Endodermal cell (in vitro differentiated cells): ENCODE results near the gene PIRT. TPM values are rescaled to one million over a fixed set of nuclear protein-coding genes. Genes with fewer than 3 reads are reported as not detected.
A peak's percentile ranks its signal among the peaks of the same experiment; 100 is the strongest.

Experiments
- DNase-seq: peaks from one replicate; pipeline ENCODE4 v3.0.0-alpha.2; 2017
- H3K27ac ChIP-seq: 2 replicates; pipeline ENCODE4 v1.5.1; 2013; ENCODE audit warnings: mild to moderate bottlenecking, low read depth, low read length, moderate library complexity
- H3K27me3 ChIP-seq: 2 replicates; pipeline ENCODE4 v1.6.1; 2013; ENCODE audit warnings: mild to moderate bottlenecking, low read length, moderate library complexity; ENCODE audit not compliant: insufficient read depth, control insufficient read depth, poor library complexity, severe bottlenecking
- H3K36me3 ChIP-seq: 2 replicates; pipeline ENCODE4 v1.7.0; 2013; ENCODE audit warnings: mild to moderate bottlenecking, low read length, moderate library complexity; ENCODE audit not compliant: control insufficient read depth, insufficient read depth
- H3K4me1 ChIP-seq: one replicate; pipeline ENCODE4 v1.7.0; 2013; ENCODE audit warnings: low read length; ENCODE audit not compliant: control insufficient read depth, insufficient read depth
- H3K4me3 ChIP-seq: 2 replicates; pipeline ENCODE4 v1.5.1; 2013; ENCODE audit warnings: mild to moderate bottlenecking, low read length, moderate library complexity
- H3K9ac ChIP-seq: 2 replicates; pipeline ENCODE4 v1.6.1; 2013; ENCODE audit warnings: mild to moderate bottlenecking, low read length, moderate library complexity; ENCODE audit not compliant: poor library complexity, severe bottlenecking; ENCODE audit errors: extremely low read depth
- H3K9me3 ChIP-seq: 2 replicates; pipeline ENCODE4 v1.6.1; 2013; ENCODE audit warnings: mild to moderate bottlenecking, low read length, moderate library complexity; ENCODE audit not compliant: control insufficient read depth
- H3K27ac Mint-ChIP-seq: 2 replicates; pipeline ENCODE4 v1.8.0; 2020; ENCODE audit warnings: mixed read lengths
- H3K27me3 Mint-ChIP-seq: 2 replicates; pipeline ENCODE4 v1.8.0; 2021; ENCODE audit warnings: mild to moderate bottlenecking, mixed read lengths; ENCODE audit not compliant: insufficient read depth
- H3K36me3 Mint-ChIP-seq: 2 replicates; pipeline ENCODE4 v1.8.0; 2020; ENCODE audit warnings: low read depth, mixed read lengths
- H3K4me1 Mint-ChIP-seq: 2 replicates; pipeline ENCODE4 v1.8.0; 2020; ENCODE audit warnings: mixed read lengths
- H3K4me3 Mint-ChIP-seq: 2 replicates; pipeline ENCODE4 v1.8.0; 2020; ENCODE audit warnings: mild to moderate bottlenecking, moderate library complexity, mixed read lengths
- H3K9me3 Mint-ChIP-seq: 2 replicates; pipeline ENCODE4 v1.8.0; 2020; ENCODE audit warnings: mild to moderate bottlenecking, mixed read lengths
- CTCF ChIP-seq: fragments of 200-600 bp; sonication (generic); conservative IDR thresholded peaks from 2 replicates; pipeline ENCODE4 v1.5.0; 2021; ENCODE audit warnings: antibody characterized with exemption, mild to moderate bottlenecking
- WGBS, 2 experiments: methylation state at CpG; one replicate each; pipeline versions ENCODE4 v1.1.5 to v1.1.7; 2013; ENCODE audit warnings: missing lambda C conversion rate in 2 of 2, mixed read lengths in 1 of 2; ENCODE audit not compliant: insufficient coverage in 1 of 2, insufficient read length in 1 of 2; 5-methylcytosine and 5-hydroxymethylcytosine counted together
- total RNA-seq, 2 donors: library from RNA; stranded (reverse); fragmentation: NEBNext Ultra II Directional in 1 of 2; extraction: Animal tissue kit (Norgen Biotek cat#: 25700) in 1 of 2; gene quantifications; 2 replicates in 1 of 2; 3 replicates in 1 of 2; pipeline ENCODE4 v1.2.1, GENCODE V29; 2021

The PIRT gene
- total RNA-seq, 2 donors from 2014 or later: not detected

GRCh38 chr17:10777131-10777807 is 60.6 kb downstream of the PIRT start:
- Histone ChIP-seq H3K4me1 (no peaks in the 10 kb centered on the region), H3K9me3 (peaks cover 18% of the 10 kb centered on the region), H3K27ac (no peak overlapping the region), H3K9ac (no peak overlapping the region), H3K36me3 (no peaks in the 10 kb centered on the region), H3K27me3 (no peaks in the 10 kb centered on the region), H3K4me3 (no peak overlapping the region)
- TF ChIP-seq CTCF: no peak
- DNase-seq: peak; percentile 29
- H3K4me1 Mint-ChIP-seq: peaks cover 9% of the 10 kb centered on the region
- H3K4me3 Mint-ChIP-seq: no peak overlapping the region
- peaks cover 4% of the 10 kb centered on the region for H3K36me3 Mint-ChIP-seq
- peaks cover 4% of the 10 kb centered on the region for H3K27me3 Mint-ChIP-seq
- 96 to 98% methylated on average over 7 to 11 of the region's 11 CpGs for WGBS, 2 experiments
- H3K9me3 Mint-ChIP-seq: peaks cover 14% of the 10 kb centered on the region
- H3K27ac Mint-ChIP-seq: no peak overlapping the region

- WGBS, 2 experiments: 90 to 100% methylated on average over 1 of the region's 2 CpGs
- H3K27ac Mint-ChIP-seq: no peak overlapping the region
- no peak overlapping the region for H3K9ac ChIP-seq
- peaks cover 9% of the 10 kb centered on the region for H3K4me1 Mint-ChIP-seq
- peak; percentile 7 for DNase-seq
- no peaks in the 10 kb centered on the region for H3K36me3 ChIP-seq
- peaks cover 4% of the 10 kb centered on the region for H3K36me3 Mint-ChIP-seq
- no peaks in the 10 kb centered on the region for H3K27me3 ChIP-seq
- peaks cover 4% of the 10 kb centered on the region for H3K27me3 Mint-ChIP-seq
- H3K4me3 Mint-ChIP-seq: no peak overlapping the region
- H3K4me1 ChIP-seq: no peaks in the 10 kb centered on the region
- H3K27ac ChIP-seq: no peak overlapping the region
- H3K9me3 ChIP-seq: peaks cover 26% of the 10 kb centered on the region
- H3K4me3 ChIP-seq: no peak overlapping the region
- peaks cover 14% of the 10 kb centered on the region for H3K9me3 Mint-ChIP-seq
- TF ChIP-seq CTCF: no peak
Observed at GRCh38 chr17:10776381-10776780, 61.5 kb downstream of the PIRT start.

GRCh38 chr17:10775740-10776356 is 62.0 kb downstream of the PIRT start:
- Histone ChIP-seq H3K27me3 (no peaks in the 10 kb centered on the region), H3K4me3 (no peak overlapping the region), H3K36me3 (no peaks in the 10 kb centered on the region), H3K27ac (no peak overlapping the region), H3K4me1 (no peaks in the 10 kb centered on the region), H3K9me3 (peaks cover 28% of the 10 kb centered on the region), H3K9ac (no peak overlapping the region)
- no peak overlapping the region for H3K4me3 Mint-ChIP-seq
- H3K36me3 Mint-ChIP-seq: peaks cover 4% of the 10 kb centered on the region
- no peak overlapping the region for H3K27ac Mint-ChIP-seq
- DNase-seq: no peak
- 88 to 95% methylated on average over 2 to 5 of the region's 5 CpGs for WGBS, 2 experiments
- H3K9me3 Mint-ChIP-seq: peaks cover 14% of the 10 kb centered on the region
- H3K27me3 Mint-ChIP-seq: peaks cover 4% of the 10 kb centered on the region
- H3K4me1 Mint-ChIP-seq: peaks cover 9% of the 10 kb centered on the region
- no peak for TF ChIP-seq CTCF
